ENCODE results near the gene DLG2.
"Not testable (repeated sequence)": the region's sequence is repeated elsewhere in the genome, so short reads cannot be mapped to it uniquely, and the experiment has no call there.

The DLG2 gene

GRCh38 chr11:83612891-83613766 lies 2014.0 kb downstream of the DLG2 start:
- TF ChIP-seq SPI1 (IDR thresholded peaks at IDR 0.05; ENCODE audit: low read depth, low read length), result peak; percentile 95
- no peak for TF ChIP-seq POU2F2 (IDR thresholded peaks at IDR 0.05; ENCODE audit: low read depth, low read length)
- FAIRE-seq (peak; percentile 84), DNase-seq (ENCODE audit: insufficient read length, low spot score) (peak; percentile 6)

- FAIRE-seq, result peak; percentile 40
- no peak for TF ChIP-seq POLR2AphosphoS5 (IDR thresholded peaks at IDR 0.05; ENCODE audit: low read depth, low read length)
- TF ChIP-seq PAX5 (IDR thresholded peaks at IDR 0.05; ENCODE audit: insufficient read depth, low read length, severe bottlenecking), result no peak
- TF ChIP-seq TAF1 (IDR thresholded peaks at IDR 0.05; ENCODE audit: low read depth, low read length), result no peak
- TF ChIP-seq POU2F2 (IDR thresholded peaks at IDR 0.05; ENCODE audit: low read depth, low read length), result no peak
- no peak for TF ChIP-seq POLR2A (IDR thresholded peaks at IDR 0.05; ENCODE audit: low read depth, low read length)
- TF ChIP-seq SPI1 (IDR thresholded peaks at IDR 0.05; ENCODE audit: low read depth, low read length), result no peak
- DNase-seq (ENCODE audit: insufficient read length, low spot score), result no peak
Observed at GRCh38 chr11:83611600-83611999, 2015.5 kb downstream of the DLG2 start.

- no peak for DNase-seq (ENCODE audit: insufficient read length, low spot score)
- no peak for FAIRE-seq
- TF ChIP-seq POU2F2 (IDR thresholded peaks at IDR 0.05; ENCODE audit: low read depth, low read length) (no peak), POLR2A (IDR thresholded peaks at IDR 0.05; ENCODE audit: low read depth, low read length) (no peak), POLR2AphosphoS5 (IDR thresholded peaks at IDR 0.05; ENCODE audit: low read depth, low read length) (no peak), TAF1 (IDR thresholded peaks at IDR 0.05; ENCODE audit: low read depth, low read length) (no peak), PAX5 (IDR thresholded peaks at IDR 0.05; ENCODE audit: insufficient read depth, low read length, severe bottlenecking) (no peak)
Observed at GRCh38 chr11:83611031-83611430, 2016.1 kb downstream of the DLG2 start.

GRCh38 chr11:83609191-83609590 lies 2018.0 kb downstream of the DLG2 start:
- DNase-seq (ENCODE audit: insufficient read length, low spot score) (no peak), FAIRE-seq (peak; percentile 13)
- TF ChIP-seq POLR2A (IDR thresholded peaks at IDR 0.05; ENCODE audit: low read depth, low read length), result no peak
- no peak for TF ChIP-seq POLR2AphosphoS5 (IDR thresholded peaks at IDR 0.05; ENCODE audit: low read depth, low read length)
- no peak for TF ChIP-seq SPI1 (IDR thresholded peaks at IDR 0.05; ENCODE audit: low read depth, low read length)
- TF ChIP-seq PAX5 (IDR thresholded peaks at IDR 0.05; ENCODE audit: insufficient read depth, low read length, severe bottlenecking), result no peak
- TF ChIP-seq TAF1 (IDR thresholded peaks at IDR 0.05; ENCODE audit: low read depth, low read length), result no peak
- TF ChIP-seq POU2F2 (IDR thresholded peaks at IDR 0.05; ENCODE audit: low read depth, low read length), result no peak

- FAIRE-seq, result no peak
- TF ChIP-seq POLR2A (IDR thresholded peaks at IDR 0.05; ENCODE audit: low read depth, low read length), result no peak
- TF ChIP-seq POU2F2 (IDR thresholded peaks at IDR 0.05; ENCODE audit: low read depth, low read length), result no peak
- TF ChIP-seq SPI1 (IDR thresholded peaks at IDR 0.05; ENCODE audit: low read depth, low read length), result no peak
- TF ChIP-seq PAX5 (IDR thresholded peaks at IDR 0.05; ENCODE audit: insufficient read depth, low read length, severe bottlenecking), result no peak
- TF ChIP-seq POLR2AphosphoS5 (IDR thresholded peaks at IDR 0.05; ENCODE audit: low read depth, low read length), result no peak
- TF ChIP-seq TAF1 (IDR thresholded peaks at IDR 0.05; ENCODE audit: low read depth, low read length), result no peak
Observed at GRCh38 chr11:83608571-83608970, 2018.6 kb downstream of the DLG2 start.

GRCh38 chr11:83601914-83602527 lies 2025.1 kb downstream of the DLG2 start:
- FAIRE-seq (no peak), DNase-seq (ENCODE audit: insufficient read length, low spot score) (no peak)
- no peak for TF ChIP-seq POU2F2 (IDR thresholded peaks at IDR 0.05; ENCODE audit: low read depth, low read length)
- TF ChIP-seq SPI1 (IDR thresholded peaks at IDR 0.05; ENCODE audit: low read depth, low read length), result no peak
- no peak for TF ChIP-seq POLR2AphosphoS5 (IDR thresholded peaks at IDR 0.05; ENCODE audit: low read depth, low read length)
- no peak for TF ChIP-seq PAX5 (IDR thresholded peaks at IDR 0.05; ENCODE audit: insufficient read depth, low read length, severe bottlenecking)
- no peak for TF ChIP-seq TAF1 (IDR thresholded peaks at IDR 0.05; ENCODE audit: low read depth, low read length)
- no peak for TF ChIP-seq POLR2A (IDR thresholded peaks at IDR 0.05; ENCODE audit: low read depth, low read length)

More at GRCh38 chr11:83608571-83608970, 2018.6 kb downstream of the DLG2 start:
- DNase-seq (ENCODE audit: insufficient read length, low spot score), result no peak

GRCh38 chr11:83601201-83601913 lies 2025.8 kb downstream of the DLG2 start:
- TF ChIP-seq POLR2AphosphoS5 (IDR thresholded peaks at IDR 0.05; ENCODE audit: low read depth, low read length), result no peak
- TF ChIP-seq PAX5 (IDR thresholded peaks at IDR 0.05; ENCODE audit: insufficient read depth, low read length, severe bottlenecking), result no peak
- no peak for TF ChIP-seq SPI1 (IDR thresholded peaks at IDR 0.05; ENCODE audit: low read depth, low read length)
- TF ChIP-seq POLR2A (IDR thresholded peaks at IDR 0.05; ENCODE audit: low read depth, low read length), result no peak
- no peak for TF ChIP-seq TAF1 (IDR thresholded peaks at IDR 0.05; ENCODE audit: low read depth, low read length)
- no peak for TF ChIP-seq POU2F2 (IDR thresholded peaks at IDR 0.05; ENCODE audit: low read depth, low read length)
- FAIRE-seq (no peak), DNase-seq (ENCODE audit: insufficient read length, low spot score) (no peak)

- no peak for TF ChIP-seq POU2F2 (IDR thresholded peaks at IDR 0.05; ENCODE audit: low read depth, low read length)
- TF ChIP-seq POLR2A (IDR thresholded peaks at IDR 0.05; ENCODE audit: low read depth, low read length), result no peak
- TF ChIP-seq POLR2AphosphoS5 (IDR thresholded peaks at IDR 0.05; ENCODE audit: low read depth, low read length), result no peak
- no peak for TF ChIP-seq TAF1 (IDR thresholded peaks at IDR 0.05; ENCODE audit: low read depth, low read length)
- no peak for TF ChIP-seq PAX5 (IDR thresholded peaks at IDR 0.05; ENCODE audit: insufficient read depth, low read length, severe bottlenecking)
- no peak for TF ChIP-seq SPI1 (IDR thresholded peaks at IDR 0.05; ENCODE audit: low read depth, low read length)
- FAIRE-seq (peak; percentile 35), DNase-seq (ENCODE audit: insufficient read length, low spot score) (no peak)
Observed at GRCh38 chr11:83600661-83601060, 2026.5 kb downstream of the DLG2 start.

GRCh38 chr11:83599066-83599465 lies 2028.1 kb downstream of the DLG2 start:
- TF ChIP-seq POU2F2 (IDR thresholded peaks at IDR 0.05; ENCODE audit: low read depth, low read length) (no peak), POLR2A (IDR thresholded peaks at IDR 0.05; ENCODE audit: low read depth, low read length) (no peak), SPI1 (IDR thresholded peaks at IDR 0.05; ENCODE audit: low read depth, low read length) (no peak; the same call in 1 of the 2 replicates), TAF1 (IDR thresholded peaks at IDR 0.05; ENCODE audit: low read depth, low read length) (no peak), PAX5 (IDR thresholded peaks at IDR 0.05; ENCODE audit: insufficient read depth, low read length, severe bottlenecking) (no peak), POLR2AphosphoS5 (IDR thresholded peaks at IDR 0.05; ENCODE audit: low read depth, low read length) (no peak)
- FAIRE-seq, result no peak
- DNase-seq (ENCODE audit: insufficient read length, low spot score), result no peak

GRCh38 chr11:83587797-83588196 lies 2039.3 kb downstream of the DLG2 start:
- DNase-seq (ENCODE audit: insufficient read length, low spot score); FAIRE-seq: not testable (repeated sequence)

Measured in GM12891 (cell line).